A549 (cell line): ENCODE measurements around the gene NPAS2. TPM values are rescaled to one million over a fixed set of nuclear protein-coding genes. Genes with fewer than 3 reads are reported as not detected.

ENCODE experiments used
- ATAC-seq, 2 experiments: fragments of 200-7000 bp in 1 of 2; fragments of >200 bp in 1 of 2; cut with Nextera tagmentation in 1 of 2; cut with Tn5 transposase in 1 of 2; 3 replicates each; pipeline versions ENCODE4 v1.8.0 to v1.9.1; 2018 to 2020; ENCODE audit warnings: mild to moderate bottlenecking in 1 of 2, moderate library complexity in 1 of 2
- CTCF ChIA-PET: fragments of 300-600 bp; sonication (Branson Sonifier 250); formaldehyde crosslinking; extraction: SDS; loops from one replicate; lab custom pipeline; 2021; ENCODE audit warnings: antibody characterized with exemption, inconsistent platforms; lab: Yijun Ruan, JAX
- POLR2A ChIA-PET: fragments of 350-600 bp; formaldehyde crosslinking; extraction: SDS; loops from one replicate; lab custom pipeline; 2021; ENCODE audit warnings: antibody characterized with exemption, inconsistent platforms; lab: Yijun Ruan, JAX
- DNase-seq, 2 experiments: peaks; one replicate each; pipeline versions ENCODE4 v3.0.0 to v3.0.0-alpha.2; 2011 to 2016; ENCODE audit warnings: low read depth in 1 of 2, low spot score in 1 of 2
- FAIRE-seq: peaks from 2 replicates; lab custom pipeline; 2011; peaks lifted over from hg19 to GRCh38; lab: Jason Lieb, UNC
- H3K27ac ChIP-seq, 2 experiments: fragments of >200 bp; sonication (Bioruptor Twin); formaldehyde crosslinking; 3 replicates each; pipeline ENCODE4 v1.5.1; 2016 to 2017
- H3K4me1 ChIP-seq: fragments of >200 bp; sonication (Bioruptor Twin); formaldehyde crosslinking; 3 replicates; pipeline ENCODE4 v1.6.1; 2016
- H3K4me2 ChIP-seq: fragments of >200 bp; sonication (Bioruptor Twin); formaldehyde crosslinking; 3 replicates; pipeline ENCODE4 v1.6.1; 2016
- H3K4me3 ChIP-seq: fragments of >200 bp; sonication (Bioruptor Twin); formaldehyde crosslinking; 3 replicates; pipeline ENCODE4 v1.5.1; 2016
- H3K9me3 ChIP-seq: fragments of >200 bp; sonication (Bioruptor Twin); formaldehyde crosslinking; 3 replicates; pipeline ENCODE4 v1.6.1; 2016
- CBX8 ChIP-seq: fragments of 200-600 bp; sonication (generic); IDR thresholded peaks from 2 replicates; pipeline ENCODE4 v1.6.1; 2016
- FOSB ChIP-seq: fragments of 250-450 bp; sonication (Bioruptor Pico); IDR thresholded peaks from 2 replicates; pipeline ENCODE4 v1.5.0; 2020; ENCODE audit warnings: mild to moderate bottlenecking, moderate library complexity
- GATA3 ChIP-seq: IDR thresholded peaks from 2 replicates; pipeline ENCODE4 v1.6.1; 2012; ENCODE audit warnings: borderline replicate concordance
- HOXA7 ChIP-seq: fragments of 250-450 bp; sonication (Bioruptor Pico); IDR thresholded peaks from 2 replicates; pipeline ENCODE4 v1.5.0; 2020; ENCODE audit warnings: mild to moderate bottlenecking, moderate library complexity
- KDM5A ChIP-seq: fragments of 200-600 bp; sonication (generic); IDR thresholded peaks from 2 replicates; pipeline ENCODE4 v1.6.1; 2016; ENCODE audit warnings: antibody characterized with exemption, mild to moderate bottlenecking
- NPAS2 ChIP-seq: fragments of 250-450 bp; sonication (Bioruptor Pico); IDR thresholded peaks from 2 replicates; pipeline ENCODE4 v1.8.0; 2022; ENCODE audit warnings: mild to moderate bottlenecking, moderate library complexity, borderline replicate concordance
- RARB ChIP-seq: fragments of 250-450 bp; sonication (Bioruptor Pico); IDR thresholded peaks from 2 replicates; pipeline ENCODE4 v1.8.0; 2021; ENCODE audit warnings: mild to moderate bottlenecking, moderate library complexity
- RFX5 ChIP-seq: fragments of 450-650 bp; IDR thresholded peaks from 2 replicates; pipeline ENCODE4 v1.7.1; 2014; ENCODE audit warnings: antibody characterized with exemption, mild to moderate bottlenecking, moderate library complexity
- SMC3 ChIP-seq: fragments of >200 bp; sonication (Bioruptor Twin); formaldehyde crosslinking; IDR thresholded peaks from 3 replicates; pipeline ENCODE4 v1.6.1; 2018; ENCODE audit warnings: inconsistent platforms
- ZFP36 ChIP-seq: fragments of 450-650 bp; IDR thresholded peaks from 2 replicates; pipeline ENCODE4 v1.6.1; 2014; ENCODE audit warnings: borderline replicate concordance; ENCODE audit not compliant: partially characterized antibody
- ZSCAN20 ChIP-seq: fragments of 250-450 bp; sonication (Bioruptor Pico); IDR thresholded peaks from 2 replicates; pipeline ENCODE4 v1.8.0; 2022; ENCODE audit warnings: mild to moderate bottlenecking, moderate library complexity
- WGBS: methylation state at CpG from one replicate; pipeline ENCODE4 v1.1.6; 2017; ENCODE audit errors: missing lambda C conversion rate; 5-methylcytosine and 5-hydroxymethylcytosine counted together
- polyA plus RNA-seq, 4 experiments: library from polyadenylated mRNA; depleted of rRNA in 3 of 4; stranded (reverse); fragments of >200 nt; fragmentation: RNase III in 1 of 4; extraction: RNeasy Plus Mini Kit Qiagen cat#74134 plus additional on column Dnase treatment in 1 of 4; gene quantifications; 2 replicates in 3 of 4; 3 replicates in 1 of 4; pipeline ENCODE4 v1.2.3, GENCODE V29; 2011 to 2017
- TF ChIP-seq, protein P1 (sequence below): IDR thresholded peaks from 2 replicates; pipeline ENCODE4 v1.6.1; 2012
- TF ChIP-seq, protein P2 (sequence below): fragments of 250-450 bp; sonication (Bioruptor Pico); IDR thresholded peaks from 2 replicates; pipeline ENCODE4 v1.5.0; 2021; ENCODE audit warnings: mild to moderate bottlenecking, moderate library complexity, borderline replicate concordance
- TF ChIP-seq, protein P3 (sequence below): fragments of >200 bp; sonication (Bioruptor Twin); formaldehyde crosslinking; IDR thresholded peaks from 3 replicates; pipeline ENCODE4 v1.6.1; 2016
- TF ChIP-seq, protein P4 (sequence below): fragments of 450-650 bp; IDR thresholded peaks from 2 replicates; pipeline ENCODE4 v1.6.1; 2014; ENCODE audit warnings: antibody characterized with exemption
- TF ChIP-seq, protein P5 (sequence below): fragments of >200 bp; sonication (Bioruptor Twin); formaldehyde crosslinking; IDR thresholded peaks from 2 replicates; pipeline ENCODE4 v1.6.1; 2016

Gene NPAS2
- polyA plus RNA-seq, 2 of the 4 experiments (the other 2 are of a cell fraction) = 31.4 to 56.1 TPM

DNA sequence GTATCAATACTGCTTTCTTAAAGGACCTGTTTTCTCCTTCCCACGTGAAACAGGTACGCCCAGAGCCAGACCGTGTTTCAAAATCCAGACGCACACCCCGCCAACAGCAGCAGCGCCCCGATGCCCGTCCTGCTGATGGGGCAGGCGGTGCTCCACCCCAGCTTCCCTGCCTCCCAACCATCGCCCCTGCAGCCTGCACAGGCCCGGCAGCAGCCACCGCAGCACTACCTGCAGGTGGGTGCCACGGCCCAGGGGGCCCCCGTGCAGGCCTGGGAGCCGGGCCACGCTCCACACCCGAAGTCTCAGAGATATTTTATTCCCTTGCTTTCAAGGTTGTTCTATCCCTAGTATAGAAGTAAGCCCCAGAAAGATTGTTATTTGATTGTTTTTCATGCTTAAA, 173.4 kb downstream of the NPAS2 start:
- ChIA-PET CTCF (interaction anchor here (1.1 to 1.9 kb wide), 3 partner anchors 90 to 387 kb away, joined by 3 to 4 read pairs (median 3); no protein-coding TSS in a partner anchor), POLR2A (no interaction called here)
- WGBS = 93% methylated on average over 17 of the region's 17 CpGs
- Histone ChIP-seq H3K9me3 (no peaks in the 10 kb centered on the region), H3K4me2 (no peak overlapping the region), H3K4me1 (no peaks in the 10 kb centered on the region), H3K4me3 (no peak overlapping the region), H3K27ac (no peak overlapping the region)
- no peak for DNase-seq
- no peak for ATAC-seq
- TF ChIP-seq, protein P1, sequence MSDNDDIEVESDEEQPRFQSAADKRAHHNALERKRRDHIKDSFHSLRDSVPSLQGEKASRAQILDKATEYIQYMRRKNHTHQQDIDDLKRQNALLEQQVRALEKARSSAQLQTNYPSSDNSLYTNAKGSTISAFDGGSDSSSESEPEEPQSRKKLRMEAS = no peak
- TF ChIP-seq HOXA7 (CRISPR knock-in tag) (no peak), GATA3 (no peak)
- FAIRE-seq = no peak

DNA sequence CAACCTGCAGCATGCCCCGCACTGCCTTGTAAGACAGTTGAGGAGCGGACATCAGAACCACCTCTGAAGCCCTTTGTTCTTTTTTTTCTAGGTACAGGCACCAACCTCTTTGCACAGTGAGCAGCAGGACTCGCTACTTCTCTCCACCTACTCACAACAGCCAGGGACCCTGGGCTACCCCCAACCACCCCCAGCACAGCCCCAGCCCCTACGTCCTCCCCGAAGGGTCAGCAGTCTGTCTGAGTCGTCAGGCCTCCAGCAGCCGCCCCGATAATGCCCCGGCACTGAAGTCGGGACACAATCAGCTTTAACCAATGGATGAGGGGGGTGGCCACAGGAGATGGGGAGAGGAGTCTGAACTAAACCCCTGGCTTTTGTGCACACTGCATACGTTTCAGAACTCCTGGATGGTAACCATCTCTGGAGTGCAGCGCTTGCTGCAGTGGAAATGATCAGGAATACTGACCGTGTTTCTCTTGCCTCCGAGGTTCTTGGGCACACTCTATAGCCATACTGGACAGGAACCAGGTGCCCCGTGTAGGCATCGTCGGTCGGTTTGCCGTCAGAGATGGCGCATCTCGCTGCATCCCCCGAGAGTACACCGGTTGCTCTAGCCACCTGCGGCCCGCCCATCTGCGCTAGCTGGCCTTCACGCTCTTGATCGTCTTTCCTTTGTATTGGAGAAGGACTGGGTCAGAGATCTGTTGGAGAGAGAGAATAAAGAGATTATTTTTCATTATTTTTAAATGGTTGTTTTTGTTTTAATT, 175.6 kb downstream of the NPAS2 start:
- ChIA-PET CTCF (interaction anchor here (1.1 to 2.7 kb wide), 4 partner anchors 91 to 388 kb away, joined by 3 to 9 read pairs (median 4); no protein-coding TSS in a partner anchor), POLR2A (no interaction called here)
- no peak for FAIRE-seq
- H3K9me3 ChIP-seq = no peaks in the 10 kb centered on the region
- no peaks in the 10 kb centered on the region for H3K4me1 ChIP-seq
- no peak overlapping the region for H3K27ac ChIP-seq
- DNase-seq = no peak
- H3K4me2 ChIP-seq = no peak overlapping the region
- 88% methylated on average over 25 of the region's 28 CpGs for WGBS
- no peak for ATAC-seq
- H3K4me3 ChIP-seq = no peak overlapping the region
- TF ChIP-seq RARB (CRISPR knock-in tag) (no peak), FOSB (CRISPR knock-in tag) (no peak), RFX5 (no peak), CBX8 (no peak), ZFP36 (no peak), SMC3 (no peak), GATA3 (no peak), NPAS2 (CRISPR knock-in tag) (no peak), ZSCAN20 (no peak), KDM5A (no peak)
- TF ChIP-seq, protein P1 = no peak
- TF ChIP-seq, protein P2, sequence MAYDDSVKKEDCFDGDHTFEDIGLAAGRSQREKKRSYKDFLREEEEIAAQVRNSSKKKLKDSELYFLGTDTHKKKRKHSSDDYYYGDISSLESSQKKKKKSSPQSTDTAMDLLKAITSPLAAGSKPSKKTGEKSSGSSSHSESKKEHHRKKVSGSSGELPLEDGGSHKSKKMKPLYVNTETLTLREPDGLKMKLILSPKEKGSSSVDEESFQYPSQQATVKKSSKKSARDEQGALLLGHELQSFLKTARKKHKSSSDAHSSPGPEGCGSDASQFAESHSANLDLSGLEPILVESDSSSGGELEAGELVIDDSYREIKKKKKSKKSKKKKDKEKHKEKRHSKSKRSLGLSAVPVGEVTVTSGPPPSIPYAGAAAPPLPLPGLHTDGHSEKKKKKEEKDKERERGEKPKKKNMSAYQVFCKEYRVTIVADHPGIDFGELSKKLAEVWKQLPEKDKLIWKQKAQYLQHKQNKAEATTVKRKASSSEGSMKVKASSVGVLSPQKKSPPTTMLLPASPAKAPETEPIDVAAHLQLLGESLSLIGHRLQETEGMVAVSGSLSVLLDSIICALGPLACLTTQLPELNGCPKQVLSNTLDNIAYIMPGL = no peak
- TF ChIP-seq, protein P3, sequence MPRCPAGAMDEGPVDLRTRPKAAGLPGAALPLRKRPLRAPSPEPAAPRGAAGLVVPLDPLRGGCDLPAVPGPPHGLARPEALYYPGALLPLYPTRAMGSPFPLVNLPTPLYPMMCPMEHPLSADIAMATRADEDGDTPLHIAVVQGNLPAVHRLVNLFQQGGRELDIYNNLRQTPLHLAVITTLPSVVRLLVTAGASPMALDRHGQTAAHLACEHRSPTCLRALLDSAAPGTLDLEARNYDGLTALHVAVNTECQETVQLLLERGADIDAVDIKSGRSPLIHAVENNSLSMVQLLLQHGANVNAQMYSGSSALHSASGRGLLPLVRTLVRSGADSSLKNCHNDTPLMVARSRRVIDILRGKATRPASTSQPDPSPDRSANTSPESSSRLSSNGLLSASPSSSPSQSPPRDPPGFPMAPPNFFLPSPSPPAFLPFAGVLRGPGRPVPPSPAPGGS = no peak
- TF ChIP-seq, protein P4, sequence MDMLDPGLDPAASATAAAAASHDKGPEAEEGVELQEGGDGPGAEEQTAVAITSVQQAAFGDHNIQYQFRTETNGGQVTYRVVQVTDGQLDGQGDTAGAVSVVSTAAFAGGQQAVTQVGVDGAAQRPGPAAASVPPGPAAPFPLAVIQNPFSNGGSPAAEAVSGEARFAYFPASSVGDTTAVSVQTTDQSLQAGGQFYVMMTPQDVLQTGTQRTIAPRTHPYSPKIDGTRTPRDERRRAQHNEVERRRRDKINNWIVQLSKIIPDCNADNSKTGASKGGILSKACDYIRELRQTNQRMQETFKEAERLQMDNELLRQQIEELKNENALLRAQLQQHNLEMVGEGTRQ = no peak
- TF ChIP-seq, protein P5, sequence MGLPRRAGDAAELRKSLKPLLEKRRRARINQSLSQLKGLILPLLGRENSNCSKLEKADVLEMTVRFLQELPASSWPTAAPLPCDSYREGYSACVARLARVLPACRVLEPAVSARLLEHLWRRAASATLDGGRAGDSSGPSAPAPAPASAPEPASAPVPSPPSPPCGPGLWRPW = no peak
- TF ChIP-seq, all 56 proteins: peak for 0
